HG03060 (cell line): ENCODE results near the gene CHPT1.
A peak's percentile ranks its signal among the peaks of the same experiment; 100 is the strongest.
"Not testable (repeated sequence)": the region's sequence is repeated elsewhere in the genome, so short reads cannot be mapped to it uniquely, and the experiment has no call there.

Source experiments
- ATAC-seq: cut with Tn5 transposase; IDR thresholded peaks from one replicate; pipeline ENCODE4 v1.9.1; 2021; ENCODE audit warnings: low read depth, moderate number of reproducible peaks; ENCODE audit not compliant: unreplicated experiment

The CHPT1 gene

GRCh38 chr12:101714877-101715444 is 17.5 kb downstream of the CHPT1 start:
- ATAC-seq: no peak

- no peak for ATAC-seq
These were observed 22.1 kb downstream of the CHPT1 start for GRCh38 chr12:101719566-101719965.

- ATAC-seq: no peak
These were observed 22.7 kb downstream of the CHPT1 start for GRCh38 chr12:101720118-101720517.

GRCh38 chr12:101722392-101722791 is 25.0 kb downstream of the CHPT1 start:
- no peak for ATAC-seq

GRCh38 chr12:101727098-101727497 is 29.7 kb downstream of the CHPT1 start:
- ATAC-seq: no peak

- ATAC-seq: no peak
These were observed 32.4 kb downstream of the CHPT1 start for GRCh38 chr12:101729842-101730241.

DNA sequence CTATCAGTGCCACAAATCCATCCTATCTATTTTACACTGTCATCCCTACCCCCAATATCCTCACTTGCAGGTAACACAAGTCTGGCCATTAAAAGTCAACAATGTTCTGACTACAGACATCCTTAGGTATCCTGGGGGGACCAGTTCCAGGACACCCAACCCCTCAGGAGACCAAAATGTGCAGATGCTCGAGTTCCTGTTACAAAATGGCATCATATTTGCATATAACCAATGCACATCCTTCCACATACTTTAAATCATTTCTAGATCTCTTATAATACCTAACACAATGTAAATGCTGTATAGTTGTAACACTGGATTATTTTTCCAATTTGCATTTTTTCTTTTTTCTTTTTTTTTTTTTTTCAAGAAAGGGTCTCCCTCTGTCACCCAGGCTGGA is 34.9 kb downstream of the CHPT1 start:
- ATAC-seq: no peak

DNA sequence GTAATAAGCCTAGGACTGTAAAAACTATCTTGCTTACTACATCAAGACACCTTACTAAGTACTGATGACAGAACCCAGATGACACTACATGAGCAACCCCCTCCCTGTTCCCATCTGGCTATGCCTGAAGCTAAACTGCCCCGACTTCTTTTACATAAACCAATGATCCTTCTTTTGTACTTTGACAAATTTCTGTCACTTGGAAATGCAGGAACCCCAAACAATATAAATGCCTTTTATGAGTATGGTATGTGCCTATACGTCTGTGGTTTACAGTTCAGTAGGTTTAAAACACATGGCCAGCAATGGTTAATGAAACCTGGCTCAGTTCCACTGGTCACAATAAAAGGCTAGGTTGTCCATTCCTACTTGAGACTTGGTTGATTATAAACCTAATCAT is 35.7 kb downstream of the CHPT1 start:
- no peak for ATAC-seq

GRCh38 chr12:101734482-101734881 is 37.0 kb downstream of the CHPT1 start:
- not testable (repeated sequence) for ATAC-seq

GRCh38 chr12:101737476-101737875 is 40.0 kb downstream of the CHPT1 start:
- ATAC-seq: no peak

DNA sequence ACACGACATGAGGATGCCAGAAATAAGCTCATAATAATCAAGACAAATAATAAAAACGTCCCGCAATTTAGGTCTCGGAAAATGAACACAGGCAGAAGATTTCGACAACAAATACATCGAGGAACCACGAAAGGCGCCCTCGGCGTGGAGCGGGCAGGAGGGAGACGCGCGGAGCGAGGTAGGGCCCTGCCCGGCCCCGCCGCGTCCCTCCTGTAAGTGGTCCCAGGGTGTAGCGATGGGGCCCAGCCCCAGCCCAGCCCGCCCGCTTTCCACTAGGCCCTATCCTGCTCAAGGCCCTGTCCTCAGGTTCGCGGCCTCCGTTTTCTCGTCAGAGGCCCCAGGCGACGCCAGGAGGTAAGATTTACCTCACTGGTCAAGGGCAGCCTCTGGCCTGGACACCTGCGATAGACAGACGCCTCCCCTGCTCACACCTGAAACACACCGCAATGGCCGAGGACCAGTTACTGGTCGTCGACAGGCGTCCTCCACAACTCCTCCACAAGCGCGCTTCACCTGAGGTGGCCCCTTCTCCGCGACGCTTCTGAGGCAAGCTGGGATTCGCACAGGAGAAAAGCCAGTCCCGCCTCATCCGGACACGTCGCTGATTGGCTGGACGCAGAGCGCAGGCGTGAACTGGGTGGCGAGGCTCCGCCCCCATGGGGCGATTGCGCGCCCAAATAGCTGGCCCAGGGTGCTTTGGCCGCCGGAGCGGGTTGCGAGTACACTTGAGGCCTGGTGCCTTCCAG is 41.7 kb downstream of the CHPT1 start, which contains the start of gene SYCP3:
TSS of gene SYCP3 (minus strand) at position 543 of the 746 bp plus-strand sequence. CDS start 1,527 bp downstream, outside the sequence.
- ATAC-seq: no peak

DNA sequence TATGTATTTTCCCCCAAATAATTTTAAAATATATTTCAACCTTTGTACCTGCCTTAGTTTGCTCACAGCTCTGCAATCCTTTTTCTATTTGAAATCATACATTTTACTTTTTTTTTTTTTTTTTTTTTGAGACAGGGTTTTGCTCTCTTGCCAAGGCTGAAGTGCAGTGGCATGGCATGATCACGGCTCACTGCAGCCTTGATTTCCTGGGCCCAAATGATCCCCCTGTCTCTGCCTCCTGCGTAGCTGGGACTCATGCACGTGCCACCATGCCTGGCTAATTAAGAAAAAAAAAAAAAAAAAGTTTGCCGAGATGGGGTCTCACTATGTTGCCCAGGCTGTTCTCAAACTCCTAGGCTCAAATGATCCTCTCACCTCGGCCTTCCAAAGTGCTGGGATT is 43.1 kb downstream of the CHPT1 start:
- no peak for ATAC-seq

- no peak for ATAC-seq
These were observed 43.5 kb downstream of the CHPT1 start for GRCh38 chr12:101740980-101741379.

GRCh38 chr12:101743242-101743641 is 45.8 kb downstream of the CHPT1 start:
- no peak for ATAC-seq

DNA sequence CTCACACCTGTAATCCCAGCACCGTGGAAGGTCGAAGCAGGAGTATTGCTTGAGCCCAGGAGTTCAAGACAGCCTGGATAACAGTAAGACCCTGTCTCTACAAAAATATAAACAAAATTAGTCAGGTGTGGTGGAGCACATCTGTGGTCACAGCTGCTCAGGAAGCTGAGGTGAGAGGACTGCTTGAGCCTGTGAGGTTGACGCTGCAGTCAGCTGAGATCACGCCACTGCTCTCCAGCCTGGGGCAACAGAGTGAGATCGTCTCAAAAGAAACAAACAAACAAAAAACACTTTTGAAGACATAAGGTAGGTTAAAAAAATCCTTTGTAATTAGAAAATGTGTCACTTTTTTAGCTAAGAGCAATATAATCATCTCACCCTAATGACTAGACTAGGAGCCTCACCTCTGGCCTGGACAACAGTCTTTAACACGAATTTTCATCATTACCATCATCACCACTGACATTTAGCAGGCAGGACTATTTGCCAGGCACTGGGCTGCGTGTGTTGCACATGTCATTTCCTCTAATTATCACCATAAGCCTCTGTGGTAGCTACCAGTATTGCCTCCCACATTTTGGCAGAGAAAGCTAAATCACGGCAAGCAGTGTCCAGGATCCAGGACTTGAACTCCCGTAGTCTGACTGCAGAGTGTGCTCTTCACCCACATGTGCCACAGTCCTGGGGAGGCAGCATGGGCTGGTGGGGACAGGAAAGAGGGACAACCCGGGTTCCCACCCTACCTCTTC is 46.5 kb downstream of the CHPT1 start:
- peak; percentile 95 for ATAC-seq

DNA sequence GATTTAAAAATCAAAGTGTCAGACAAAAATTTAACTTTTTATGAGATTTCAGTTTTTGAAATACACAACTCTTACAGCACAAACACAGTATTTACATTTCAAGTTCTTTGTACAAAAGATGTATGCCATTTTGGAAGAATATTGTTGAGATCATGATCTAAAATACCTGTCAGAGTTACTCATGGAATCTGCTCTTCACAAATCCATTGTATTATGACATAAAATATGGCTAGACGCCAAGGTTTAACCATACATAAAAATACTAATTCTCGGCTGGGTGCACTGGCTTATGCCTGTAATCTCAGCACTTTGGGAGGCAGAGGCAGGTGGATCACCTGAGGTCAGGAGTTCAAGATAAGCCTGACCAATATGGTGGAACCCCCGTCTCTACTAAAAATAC is 48.0 kb downstream of the CHPT1 start:
- ATAC-seq: no peak

DNA sequence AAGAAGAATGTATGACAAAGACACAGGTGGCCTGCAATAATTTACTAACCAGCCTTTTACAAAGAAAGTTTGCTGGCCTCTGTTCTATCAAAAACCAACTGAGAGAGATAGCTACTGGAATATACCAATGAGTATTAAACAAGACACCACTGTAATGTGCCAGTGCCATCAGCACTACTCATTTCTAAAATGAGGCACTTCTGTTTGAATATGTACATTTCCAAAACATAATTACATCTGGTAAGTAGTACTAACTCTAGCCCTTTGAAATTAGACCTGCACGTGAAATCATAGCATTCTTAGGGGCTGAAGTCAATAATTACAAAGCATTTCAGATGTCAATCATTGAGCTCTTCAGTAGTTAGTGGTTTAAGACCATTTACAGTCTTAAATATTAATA is 48.8 kb downstream of the CHPT1 start:
- ATAC-seq: no peak

DNA sequence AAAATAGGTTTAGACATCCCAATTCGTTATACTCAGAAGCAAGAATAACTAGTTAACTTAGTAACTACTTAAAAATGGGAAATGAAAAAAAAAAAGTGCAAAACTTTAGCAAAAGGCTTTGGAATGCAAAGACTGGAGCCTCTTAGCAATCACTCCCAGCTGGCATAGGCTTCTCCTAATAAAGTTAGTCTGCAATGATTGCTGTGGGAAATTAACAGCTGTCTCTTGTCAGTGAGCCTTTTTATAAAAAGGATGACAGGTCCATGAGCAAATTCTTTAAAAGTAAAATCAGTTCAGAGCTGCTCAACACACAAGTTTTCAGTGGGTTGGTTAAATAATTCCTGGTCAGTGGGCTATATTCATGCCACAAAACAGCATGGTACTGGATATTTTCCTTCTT is 49.2 kb downstream of the CHPT1 start:
- no peak for ATAC-seq

GRCh38 chr12:101747697-101748096 is 50.3 kb downstream of the CHPT1 start:
- no peak for ATAC-seq

DNA sequence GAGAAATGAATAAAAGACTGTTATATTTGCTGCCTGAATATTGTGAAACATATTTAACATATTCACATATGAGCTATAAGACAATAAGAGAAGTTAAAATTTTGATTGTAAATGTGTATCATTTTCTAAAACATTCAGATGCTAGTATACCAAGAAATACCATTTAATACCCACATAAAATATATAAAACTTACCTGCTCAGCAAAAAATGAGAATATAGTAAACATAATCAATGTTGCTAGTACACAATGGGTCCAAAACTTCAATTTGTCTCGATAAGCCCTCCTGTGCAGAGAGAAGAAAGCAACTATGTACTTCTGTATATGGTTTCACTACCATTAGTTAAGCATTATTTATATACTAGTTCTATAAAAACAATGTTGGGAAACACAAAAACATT is 51.5 kb downstream of the CHPT1 start:
- no peak for ATAC-seq

DNA sequence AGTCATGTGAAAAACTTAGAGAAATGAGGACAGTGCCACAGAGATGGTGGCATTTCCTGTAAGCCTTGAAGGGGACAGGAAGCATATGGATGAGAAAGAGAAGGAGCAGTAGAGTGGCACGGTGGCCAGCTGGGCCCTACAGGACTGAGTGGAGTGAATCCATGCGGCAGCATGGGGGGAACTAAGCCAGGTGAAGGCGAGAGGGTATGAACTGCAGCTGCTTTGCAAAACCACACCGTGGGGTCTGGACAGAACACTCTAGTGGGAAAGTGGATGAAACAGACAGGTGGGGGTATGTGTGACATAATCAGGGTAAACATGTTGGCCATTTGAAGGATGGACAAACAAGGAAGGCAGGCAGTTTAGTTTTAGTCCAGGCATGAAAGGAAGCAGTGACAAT is 52.2 kb downstream of the CHPT1 start:
- no peak for ATAC-seq

GRCh38 chr12:101750152-101750551 is 52.7 kb downstream of the CHPT1 start:
- ATAC-seq: no peak
